CD4-positive, alpha-beta T cell treated with Interleukin-10 for 1 hour (primary cell): ENCODE results near the gene TTL.
"Not testable (repeated sequence)": the region's sequence is repeated elsewhere in the genome, so short reads cannot be mapped to it uniquely, and the experiment has no call there.

ENCODE experiments used
- DNase-seq: peaks from one replicate; pipeline ENCODE4 v3.0.0-alpha.2; 2020

TTL gene

DNA sequence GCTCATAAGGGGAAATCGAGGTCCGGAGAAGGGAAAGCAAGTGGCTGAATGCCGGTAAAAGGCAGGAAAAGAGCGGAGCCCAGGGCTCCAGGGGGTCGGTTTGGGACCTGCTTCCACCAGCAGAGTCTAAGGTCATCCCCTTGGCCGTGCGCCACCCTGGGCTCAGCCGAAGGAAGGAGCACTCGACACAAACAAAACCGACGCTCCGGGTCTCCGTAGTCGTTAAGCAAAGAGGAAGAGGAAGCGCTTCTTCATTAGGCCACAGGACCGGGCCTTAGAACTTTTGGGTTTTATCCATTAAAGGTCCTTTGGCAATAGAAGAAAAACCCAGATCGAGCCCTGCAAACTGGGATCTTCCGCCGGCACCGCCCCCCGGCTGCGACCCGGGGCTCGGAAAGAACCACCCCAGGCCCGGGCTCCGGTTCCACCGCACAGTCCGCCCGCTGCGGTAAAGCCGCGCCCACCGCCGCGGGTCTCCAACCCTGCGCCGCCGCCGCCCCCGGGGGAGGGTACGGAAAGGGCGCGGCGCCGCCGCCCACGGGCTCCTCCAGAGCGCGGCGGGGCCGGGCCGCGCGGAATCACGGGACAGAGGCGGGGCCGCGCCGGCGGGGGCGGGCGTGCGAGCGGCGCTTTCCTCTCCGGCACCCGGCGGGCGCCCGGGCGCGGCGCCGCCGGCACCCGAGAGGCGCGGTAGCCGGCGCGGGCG is at the start of gene TTL:
TSS of gene TTL (plus strand) at position 629 of the 706 bp plus-strand sequence. CDS start 189 bp downstream, outside the sequence.
- peak; percentile 81 for DNase-seq

DNA sequence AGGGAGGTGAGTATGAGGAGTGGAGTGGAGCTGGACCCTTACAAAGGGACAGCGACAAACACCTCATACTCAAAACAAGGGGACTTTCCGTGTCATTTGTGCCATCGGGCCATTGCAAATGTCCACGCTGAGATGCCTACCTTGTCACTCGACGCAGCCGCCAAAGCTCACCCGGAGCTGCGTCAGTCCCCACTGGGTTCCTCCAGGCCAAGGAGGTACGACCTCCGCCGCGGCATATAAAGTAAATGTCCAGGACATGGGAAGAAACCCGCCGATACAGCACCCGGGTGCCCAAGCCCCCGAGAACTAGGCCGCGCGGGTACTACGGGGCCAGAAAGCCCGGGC is 49.6 kb upstream of the TTL start:
- not testable (repeated sequence) for DNase-seq

DNA sequence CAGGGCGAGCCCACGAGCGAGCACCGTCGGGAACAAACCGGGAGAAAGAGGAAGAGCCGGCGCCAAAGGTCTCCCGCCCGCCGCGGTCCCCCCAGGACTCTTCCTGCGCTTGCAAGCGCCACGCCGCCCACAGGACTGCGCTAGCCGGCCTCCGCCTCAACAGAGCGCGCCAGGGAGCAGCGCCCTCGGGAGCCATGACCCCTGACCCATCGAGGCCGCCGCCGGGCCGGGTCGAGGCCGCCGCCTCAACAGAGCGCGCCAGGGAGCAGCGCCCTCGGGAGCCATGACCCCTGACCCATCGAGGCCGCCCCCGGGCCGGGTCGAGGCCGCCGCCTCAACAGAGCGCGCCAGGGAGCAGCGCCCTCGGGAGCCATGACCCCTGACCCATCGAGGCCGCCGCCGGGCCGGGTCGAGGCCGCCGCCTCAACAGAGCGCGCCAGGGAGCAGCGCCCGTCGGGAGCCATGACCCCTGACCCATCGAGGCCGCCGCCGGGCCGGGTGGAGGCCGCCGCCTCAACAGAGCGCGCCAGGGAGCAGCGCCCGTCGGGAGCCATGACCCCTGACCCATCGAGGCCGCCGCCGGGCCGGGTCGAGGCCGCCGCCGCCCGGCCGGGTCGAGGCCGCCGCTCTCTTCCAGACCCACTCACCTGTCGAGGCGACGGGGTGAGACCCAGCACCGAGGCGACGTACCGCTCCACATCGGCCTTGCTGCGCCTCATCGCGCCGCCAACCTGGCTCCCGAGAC is 49.0 kb upstream of the TTL start:
- DNase-seq = peak; percentile 36

DNA sequence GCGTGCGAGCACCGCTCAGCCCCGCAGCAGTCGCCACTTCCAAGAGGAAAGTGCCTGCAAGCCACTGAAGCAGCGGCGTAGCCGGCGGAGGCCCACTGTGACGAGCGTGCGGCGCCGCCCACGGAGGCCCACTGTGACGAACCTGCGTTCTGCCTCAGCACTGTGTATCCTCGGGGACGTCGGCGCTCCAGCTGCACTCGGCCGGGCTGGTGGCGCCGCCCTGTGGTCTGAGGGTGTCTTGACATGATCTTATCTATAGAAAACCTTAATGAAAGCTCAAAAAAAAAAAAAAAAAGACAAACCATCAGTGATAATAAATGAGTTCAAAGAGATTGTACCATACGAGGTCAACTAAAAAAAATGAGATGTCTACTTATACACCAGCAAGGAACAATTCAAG is 48.5 kb upstream of the TTL start, which contains the start of gene RGPD8:
TSS of gene RGPD8 (minus strand) at position 166 of the 400 bp plus-strand sequence. CDS start 192 bp downstream, outside the sequence.
- peak; percentile 93 for DNase-seq

DNA sequence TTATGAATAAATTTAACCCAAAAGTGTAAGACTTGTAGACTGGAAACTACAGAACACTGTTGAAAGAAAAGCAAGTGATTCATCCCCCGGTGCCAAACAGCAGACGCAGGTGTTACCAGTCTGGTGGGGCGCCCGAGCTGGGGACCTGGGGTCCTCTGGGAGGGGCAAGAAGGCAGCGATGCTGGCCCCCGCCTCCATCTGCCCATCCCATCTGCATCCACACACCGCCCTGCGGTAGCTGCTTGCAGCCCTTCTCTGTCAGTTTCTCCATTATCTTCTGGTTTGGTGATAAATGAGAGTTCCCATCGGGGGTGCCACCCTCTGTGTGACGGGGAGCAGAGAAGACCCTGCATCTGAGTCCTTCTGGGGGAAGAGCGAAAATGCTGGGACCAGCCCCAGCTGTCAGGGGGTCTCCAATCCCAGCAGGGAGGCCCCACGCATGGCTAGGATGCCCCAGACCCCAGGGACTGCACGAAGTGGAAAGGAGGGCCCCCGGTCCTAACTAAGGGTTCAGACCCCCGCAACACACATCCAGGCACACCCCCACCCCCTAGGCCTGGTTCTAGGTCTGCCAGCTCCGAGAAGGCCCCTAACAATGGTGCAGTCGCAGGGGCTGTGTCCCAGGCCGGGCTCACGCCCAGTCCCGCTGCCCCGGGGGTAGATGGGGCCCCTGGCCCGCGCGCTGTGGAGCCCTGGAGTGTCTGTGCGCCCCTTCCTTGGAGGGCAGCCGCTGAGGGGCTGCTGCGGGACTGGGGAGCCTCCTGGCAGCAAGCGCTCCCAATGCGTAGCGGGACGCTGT is 47.8 kb upstream of the TTL start:
- DNase-seq = no peak

DNA sequence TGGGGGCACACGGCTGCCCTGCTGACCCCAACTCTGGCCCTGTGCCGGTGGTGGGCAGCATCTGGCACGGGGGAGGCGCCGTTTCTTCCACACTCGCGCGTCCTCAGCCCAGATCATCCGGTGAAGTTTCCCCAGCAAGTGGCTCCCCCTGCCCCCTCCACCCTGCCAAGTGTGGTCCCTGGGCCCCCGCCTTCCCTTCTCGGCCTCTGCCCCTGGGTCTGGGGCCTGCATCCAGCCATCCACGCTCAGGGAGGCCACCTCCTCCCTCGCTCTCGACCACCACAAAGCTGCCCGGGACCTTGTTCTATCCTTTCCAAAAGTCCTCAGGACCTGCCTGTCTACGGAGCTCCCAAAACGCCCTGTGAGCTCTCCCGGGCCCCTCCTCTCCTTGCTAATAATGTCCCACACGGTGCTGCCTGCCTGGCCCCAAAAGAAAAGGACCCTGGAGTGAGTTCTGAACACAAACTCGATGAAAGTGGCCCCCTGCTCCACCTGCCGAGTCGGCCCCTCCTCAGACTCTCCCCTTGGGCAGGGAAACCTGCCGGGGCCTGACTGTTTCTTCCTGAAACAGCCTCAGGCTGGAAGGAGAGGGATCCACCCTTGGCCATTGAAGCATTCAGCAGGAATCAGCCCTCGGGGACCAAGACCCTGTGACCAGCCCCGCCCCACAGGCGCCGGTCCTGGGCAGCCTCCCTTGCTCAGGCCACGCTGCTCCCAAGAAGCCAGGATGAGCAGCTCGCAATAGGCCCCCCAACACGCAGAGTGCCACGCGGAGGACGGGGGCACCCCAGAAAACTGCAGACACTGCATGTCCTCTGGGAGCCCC is 46.9 kb upstream of the TTL start:
- DNase-seq = not testable (repeated sequence)

DNA sequence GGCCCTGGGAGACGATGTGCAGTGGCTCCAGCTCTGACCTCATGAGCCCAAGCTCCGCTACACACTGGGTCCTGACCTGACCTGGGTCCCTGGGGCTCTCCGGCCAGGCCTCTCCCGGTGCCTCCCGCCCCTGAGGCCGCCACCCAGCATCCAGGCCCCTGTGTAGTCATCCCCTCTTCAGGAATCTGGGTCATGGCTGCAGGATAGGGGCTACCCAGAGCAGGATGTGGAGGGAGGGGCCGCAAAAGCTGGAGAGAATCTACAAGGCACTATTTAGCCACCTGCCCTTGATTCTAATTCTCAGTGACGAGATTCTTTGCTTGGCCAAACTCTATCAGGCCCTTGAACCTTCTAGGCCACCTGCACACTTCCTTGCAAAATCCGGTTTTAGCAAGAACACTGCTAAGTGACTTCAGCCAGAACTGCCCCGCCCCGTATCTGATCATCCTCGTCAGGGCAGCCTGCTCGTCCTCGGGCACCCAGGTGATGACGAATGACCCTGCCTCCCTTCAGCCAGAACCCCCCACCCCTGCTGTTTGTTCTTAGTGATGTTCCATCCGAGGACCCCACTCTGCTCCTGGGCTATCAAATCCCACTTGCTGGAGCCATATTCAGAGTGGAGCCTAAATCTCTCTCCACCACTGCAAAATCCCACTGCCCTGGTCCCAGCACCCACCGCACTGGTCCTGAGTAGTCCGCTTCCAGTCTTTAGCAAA is 46.1 kb upstream of the TTL start:
- DNase-seq = not testable (repeated sequence)

DNA sequence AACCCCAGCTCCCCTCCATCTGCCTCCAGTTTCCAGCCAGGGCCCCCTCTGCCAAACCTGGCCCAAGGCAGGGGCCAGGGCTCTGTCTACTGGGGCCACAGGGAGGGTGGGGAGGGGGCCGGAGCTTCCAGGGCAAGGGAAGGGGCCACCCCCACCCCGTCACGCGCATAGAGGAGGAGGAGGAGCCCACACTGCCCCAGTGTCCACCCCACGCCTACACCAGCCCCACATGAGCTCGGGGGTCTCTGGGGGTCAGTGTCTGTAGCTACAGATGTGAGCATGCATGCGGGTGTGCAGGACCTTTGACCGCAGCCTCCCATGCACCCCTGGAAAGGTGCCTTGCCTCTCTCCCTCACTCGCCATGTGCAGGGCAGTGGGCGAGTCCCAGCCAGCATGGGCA is 45.0 kb upstream of the TTL start:
- not testable (repeated sequence) for DNase-seq

DNA sequence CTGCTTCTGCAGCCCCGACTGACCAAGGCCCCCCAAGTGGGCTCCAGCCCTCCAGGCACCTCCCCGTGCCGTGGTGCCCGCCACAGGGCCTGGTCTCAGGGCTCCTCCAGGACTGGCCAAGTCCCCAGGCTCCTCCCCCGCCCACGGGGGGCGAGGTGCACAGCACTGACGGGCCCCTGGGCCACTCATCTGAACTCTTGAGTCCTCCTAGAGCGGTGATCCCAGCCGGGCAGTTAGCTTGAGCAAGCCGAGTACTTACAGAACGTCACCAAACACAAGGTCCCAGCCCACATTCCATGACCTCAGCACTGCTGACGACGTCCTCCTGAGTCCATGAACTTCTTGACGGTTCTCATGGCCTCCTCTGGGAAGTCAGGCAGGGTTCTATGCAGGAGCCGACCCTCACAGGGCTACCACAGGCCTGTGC is 44.5 kb upstream of the TTL start:
- not testable (repeated sequence) for DNase-seq

DNA sequence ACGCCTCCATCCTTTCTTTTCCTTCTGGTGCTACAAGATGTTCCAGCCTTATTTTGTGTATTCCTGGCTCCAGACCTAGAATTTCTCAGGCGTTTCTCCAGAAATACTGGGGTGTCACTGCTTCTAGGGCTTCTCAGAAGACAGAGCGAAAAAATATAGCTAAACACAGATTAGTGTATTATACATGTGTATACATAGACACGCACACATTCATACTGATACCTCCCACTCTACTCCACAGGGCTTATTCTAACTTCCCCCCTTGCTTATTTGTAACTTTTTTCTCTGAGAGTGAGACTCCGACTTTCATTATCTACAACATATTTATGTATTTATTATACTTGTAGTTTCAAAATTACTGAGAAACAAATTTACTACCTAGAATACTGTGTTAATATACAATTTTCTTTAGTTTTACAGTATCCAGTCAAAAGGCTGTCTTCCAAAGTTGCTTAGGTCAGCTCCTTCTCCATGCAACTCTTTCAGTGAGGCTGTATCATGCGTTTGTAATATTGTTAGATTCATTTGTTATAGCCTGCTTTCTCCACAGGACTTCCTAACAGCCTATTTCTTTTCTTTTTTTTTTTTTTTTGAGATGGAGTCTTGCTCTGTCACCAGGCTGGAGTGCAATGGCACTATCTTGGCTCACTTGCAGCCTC is 43.2 kb upstream of the TTL start:
- not testable (repeated sequence) for DNase-seq

DNA sequence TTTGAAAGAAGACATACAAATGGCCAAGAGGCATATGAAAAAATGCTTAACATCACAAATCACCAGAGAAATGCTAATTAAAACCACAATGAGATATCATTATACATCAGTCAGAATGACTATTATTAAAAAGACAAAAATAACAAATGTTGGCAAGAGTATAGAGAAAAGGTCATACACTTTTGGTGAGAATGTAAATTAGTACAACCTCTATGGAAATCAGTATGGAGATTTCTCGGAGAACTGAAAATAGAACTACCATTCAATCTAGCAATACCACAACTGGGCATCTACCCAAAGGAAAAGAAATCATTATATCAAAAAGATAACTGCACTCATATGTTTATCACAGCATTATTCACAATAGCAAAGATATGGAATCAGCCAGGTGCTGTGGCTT is 37.7 kb upstream of the TTL start:
- not testable (repeated sequence) for DNase-seq

DNA sequence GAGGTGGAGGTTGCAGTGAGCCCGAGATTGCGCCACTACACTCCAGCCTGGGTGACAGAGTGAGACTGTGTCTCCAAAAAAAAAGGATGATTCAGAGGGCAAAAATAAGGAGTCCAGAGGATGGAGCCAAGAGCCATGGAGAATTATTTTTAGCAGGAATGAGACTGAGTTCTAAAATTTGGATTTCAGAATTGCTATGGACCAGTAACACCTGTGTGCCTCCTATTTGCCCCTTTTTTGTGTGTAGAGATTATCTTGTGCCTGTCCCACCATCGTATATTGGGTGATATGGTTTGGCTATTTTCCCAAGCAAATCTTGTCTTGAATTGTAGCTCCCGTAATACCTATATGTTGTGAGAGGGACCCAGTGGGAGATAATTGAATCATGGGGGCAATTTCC is 32.1 kb upstream of the TTL start:
- DNase-seq = no peak

DNA sequence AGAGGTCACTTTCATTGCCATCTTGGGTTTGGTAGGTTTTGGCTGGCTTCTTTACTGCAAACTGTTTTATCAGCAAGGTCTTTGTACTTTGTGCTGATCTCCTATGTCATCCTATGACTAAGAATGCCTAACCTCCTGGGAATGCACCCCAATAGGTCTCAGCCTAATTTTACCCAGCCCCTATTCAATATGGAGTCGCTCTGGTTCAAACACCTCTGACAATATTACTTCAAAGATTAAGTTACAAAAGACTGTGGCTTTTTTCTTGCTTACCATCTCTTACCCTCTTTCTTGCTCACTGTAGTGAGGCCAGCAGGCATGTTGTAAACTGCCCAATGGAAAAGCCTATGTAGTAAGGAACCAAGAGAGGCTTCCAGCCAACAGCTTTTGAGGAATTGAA is 30.6 kb upstream of the TTL start:
- DNase-seq = no peak

DNA sequence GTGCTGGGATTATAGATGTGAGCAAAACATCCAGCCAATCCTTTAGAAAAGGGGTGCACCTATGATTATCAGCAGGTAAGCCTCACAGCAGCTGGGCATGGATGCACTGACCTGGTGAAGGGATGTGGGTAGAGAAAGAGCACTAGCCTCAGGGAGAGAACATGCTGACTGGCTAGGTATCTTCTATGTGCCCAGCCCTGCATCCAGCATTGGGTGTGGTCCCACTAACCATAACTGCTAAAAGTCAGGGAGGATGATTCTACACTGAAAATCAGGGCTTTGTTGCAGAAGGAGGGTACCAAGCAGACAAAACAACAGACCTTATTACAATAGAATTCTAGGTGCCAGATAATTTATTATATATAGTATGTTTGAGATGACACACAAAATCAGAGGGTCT is 27.4 kb upstream of the TTL start:
- no peak for DNase-seq

DNA sequence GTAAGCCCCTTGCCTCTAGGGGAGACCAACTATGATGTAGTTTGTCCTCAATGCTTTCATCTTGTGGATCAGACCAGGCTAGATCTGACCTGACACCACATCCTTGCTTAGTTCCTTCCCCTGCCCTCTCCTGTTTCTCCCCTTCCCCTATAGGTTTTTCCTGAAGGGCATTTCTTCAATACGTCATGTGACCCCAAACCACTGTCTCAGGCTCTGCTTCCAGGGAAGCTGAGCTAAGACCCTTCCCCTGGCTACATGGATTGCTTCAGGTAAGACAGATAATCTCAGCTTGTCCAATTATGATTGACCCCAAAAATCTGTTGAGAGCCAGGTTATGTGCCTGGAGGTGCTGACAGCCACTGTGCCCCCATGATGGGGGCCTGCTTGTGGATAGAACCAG is 22.6 kb upstream of the TTL start:
- DNase-seq = no peak

DNA sequence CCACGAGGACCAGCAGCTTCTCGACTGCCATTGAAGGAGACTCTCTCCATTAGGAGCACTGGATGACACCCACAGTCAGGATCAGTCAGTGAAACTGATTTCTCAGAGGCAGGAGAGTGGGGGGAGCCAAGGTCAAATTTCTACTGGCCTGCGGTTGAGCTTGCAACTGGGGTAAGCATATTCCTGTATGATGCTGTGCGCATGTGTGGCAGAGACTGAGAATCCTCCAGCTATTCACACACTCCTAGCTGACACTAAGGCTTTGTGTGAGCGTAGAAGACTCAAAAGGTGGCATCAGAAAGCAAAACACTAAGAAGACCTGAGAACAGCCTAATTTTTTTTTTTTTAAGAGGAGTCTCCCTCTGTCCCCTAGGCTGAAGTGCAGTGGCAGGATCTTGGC is 19.8 kb upstream of the TTL start:
- no peak for DNase-seq

DNA sequence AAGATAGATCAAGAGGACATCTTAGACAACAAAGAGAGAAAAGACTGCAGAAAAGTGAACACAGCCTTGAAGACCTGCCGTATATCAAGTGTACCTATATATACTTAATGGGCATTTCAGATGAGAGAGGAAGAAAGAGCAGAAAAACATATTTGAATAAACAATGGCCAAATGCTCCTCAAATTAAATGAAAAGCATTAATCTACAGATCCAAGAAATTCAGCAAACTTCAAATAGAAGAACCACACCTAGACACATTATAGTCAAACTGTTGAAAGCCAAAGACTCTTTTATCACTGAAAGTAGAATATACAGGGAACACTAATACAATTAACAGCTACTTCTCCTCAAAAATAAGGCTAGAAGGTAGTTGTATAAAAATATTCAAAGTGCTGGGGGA is 18.7 kb upstream of the TTL start:
- DNase-seq = no peak

DNA sequence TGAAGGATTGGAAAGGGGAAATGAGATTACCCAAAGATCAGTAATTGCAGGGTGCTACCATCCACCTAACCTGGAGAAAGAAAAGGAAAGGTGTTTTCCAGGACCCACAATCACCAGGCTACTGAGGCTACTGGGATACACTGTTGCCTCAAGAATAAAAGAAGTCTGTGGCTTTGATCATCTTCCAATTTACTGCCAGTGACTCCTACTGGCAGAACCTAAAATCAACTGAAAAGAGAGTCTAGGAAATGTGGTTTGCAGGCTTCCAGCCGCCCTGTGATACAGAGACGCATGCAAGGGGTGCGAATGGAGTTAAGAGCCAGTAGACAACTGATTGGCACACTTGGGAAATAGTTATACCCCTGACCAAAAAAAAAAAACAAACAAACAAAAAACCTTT is 16.6 kb upstream of the TTL start:
- no peak for DNase-seq

DNA sequence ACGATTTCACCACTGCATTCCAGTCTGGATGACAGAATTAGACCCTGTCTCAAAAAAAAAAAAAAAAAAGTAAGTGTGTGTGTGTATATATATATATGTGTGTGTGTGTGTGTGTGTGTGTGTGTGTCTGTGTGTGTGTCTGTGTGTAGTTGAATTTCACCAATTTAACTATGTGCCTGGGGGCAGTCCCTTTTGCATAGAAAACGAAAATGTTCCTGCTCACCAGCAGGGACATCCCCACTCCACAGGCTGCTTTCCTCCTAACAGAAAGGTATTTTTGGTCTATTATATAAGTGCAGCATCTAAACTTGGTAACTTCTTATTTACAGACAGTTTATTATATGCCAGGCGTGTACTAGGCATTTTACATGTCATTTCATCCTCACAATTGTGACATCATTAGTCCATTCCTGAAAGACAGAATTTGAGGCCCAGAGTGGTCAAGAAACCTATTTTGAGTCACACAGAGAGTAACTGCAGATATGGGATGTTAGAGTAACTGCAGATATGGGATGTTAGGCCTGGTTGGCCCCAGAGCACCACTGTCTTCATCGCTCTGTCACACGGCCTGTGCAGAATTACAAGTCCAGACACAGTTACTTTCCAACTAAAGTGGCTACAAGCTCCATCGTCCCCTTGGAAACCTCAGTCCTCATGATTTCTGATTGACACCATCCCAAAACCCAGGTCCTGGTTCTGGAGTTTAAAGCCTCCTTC is 9.3 kb upstream of the TTL start:
- no peak for DNase-seq

DNA sequence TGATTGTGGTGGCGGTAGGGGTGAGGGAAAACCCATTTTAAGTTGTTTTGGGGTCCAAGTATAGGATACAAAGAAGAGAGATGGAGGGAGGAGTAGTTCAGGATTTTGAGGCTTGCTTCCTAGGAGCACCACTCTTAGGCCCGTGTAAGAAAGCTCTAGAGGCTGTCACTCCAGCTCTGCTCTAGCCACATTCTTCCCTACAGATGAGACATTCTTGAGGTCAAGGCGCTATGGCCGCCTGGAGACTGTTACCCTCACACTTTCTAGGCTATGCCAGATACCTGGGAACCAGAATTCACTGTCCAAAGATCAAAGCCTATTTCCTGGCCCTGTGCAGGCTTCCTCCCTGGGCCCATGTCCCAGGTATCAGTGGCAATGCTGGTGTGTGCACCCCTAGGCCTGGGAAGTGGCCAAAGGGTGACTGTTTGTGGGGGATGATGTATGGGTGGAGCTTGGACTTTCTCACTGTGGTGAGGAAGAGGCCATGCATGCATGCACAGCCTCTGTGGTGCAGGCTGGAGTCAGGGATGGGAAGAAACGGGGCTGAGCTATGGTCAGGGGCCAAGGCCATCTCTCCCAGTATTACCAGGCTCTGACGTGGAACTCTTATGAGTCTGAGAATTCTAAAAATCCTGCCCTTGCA is 7.0 kb upstream of the TTL start:
- no peak for DNase-seq
